Inferior parietal cortex (tissue), 1 donor: ENCODE results near the gene PGM1.

Source experiments
- DNase-seq: peaks from one replicate; pipeline ENCODE4 v3.0.0-alpha.2; 2016; ENCODE audit errors: extremely low spot score

The PGM1 gene

GRCh38 chr1:63701187-63701586 is 108.0 kb downstream of the PGM1 start:
- no peak for DNase-seq

GRCh38 chr1:63703701-63704107 is 110.5 kb downstream of the PGM1 start:
- no peak for DNase-seq

DNA sequence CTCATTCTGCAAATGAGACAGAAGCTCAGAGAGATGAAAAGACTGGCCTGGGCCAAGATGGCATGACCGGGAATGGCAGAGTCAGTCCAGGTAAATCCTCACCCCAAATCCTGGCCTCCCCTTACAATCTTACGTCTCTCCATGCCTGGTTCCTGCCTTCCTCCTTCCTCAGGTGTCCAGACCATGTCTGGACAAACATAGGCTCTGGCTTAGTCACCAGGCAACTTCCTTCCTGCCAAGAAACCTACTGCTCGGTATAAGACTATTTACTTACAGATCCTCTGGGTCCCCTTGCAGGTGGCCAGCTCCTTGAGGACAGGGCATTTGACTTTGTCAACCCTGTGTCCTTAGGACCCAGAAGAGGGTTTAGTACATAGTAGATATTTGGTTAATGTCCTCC is 111.2 kb downstream of the PGM1 start:
- DNase-seq: no peak

DNA sequence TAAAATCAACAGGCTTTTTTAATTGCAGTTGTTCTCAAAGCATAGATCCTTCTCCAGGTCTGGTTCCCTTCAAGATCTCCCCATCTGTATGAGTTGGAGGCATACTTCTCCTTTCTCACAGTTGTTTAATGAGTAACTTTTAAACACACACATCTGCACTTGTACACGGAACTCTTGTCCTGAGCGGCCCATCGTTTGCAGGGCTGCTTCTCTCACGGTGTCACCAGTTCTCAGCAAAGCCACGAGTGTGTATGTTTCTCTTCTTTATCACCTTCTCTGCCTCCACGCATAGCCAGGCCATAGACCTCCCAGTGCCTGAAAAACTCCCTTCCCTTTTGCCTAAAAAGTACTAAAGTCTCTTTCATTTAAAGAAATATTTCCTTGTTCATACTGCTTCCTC is 111.9 kb downstream of the PGM1 start:
- no peak for DNase-seq

GRCh38 chr1:63709267-63709828 is 116.1 kb downstream of the PGM1 start:
- DNase-seq: no peak
